Choroid plexus epithelial cell (primary cell): ENCODE measurements around the gene THAP4.

Experiments used
- DNase-seq: peaks from one replicate; pipeline ENCODE4 v3.0.0-alpha.2; 2010; ENCODE audit warnings: low read depth
- H3K4me3 ChIP-seq: 2 replicates; pipeline ENCODE4 v1.5.1; 2011; ENCODE audit warnings: low read depth, mild to moderate bottlenecking, control low read depth, low read length, moderate library complexity
- CTCF ChIP-seq: conservative IDR thresholded peaks from 2 replicates; pipeline ENCODE4 v1.5.1; 2011; ENCODE audit warnings: low read depth, mild to moderate bottlenecking, control low read depth, inconsistent platforms, low read length, moderate library complexity

THAP4 gene

GRCh38 chr2:241645915-241646645 is 9.1 kb upstream of the THAP4 start:
- no peak for DNase-seq
- TF ChIP-seq CTCF: no peak
- no peak overlapping the region for H3K4me3 ChIP-seq

- no peak for DNase-seq
- no peak for TF ChIP-seq CTCF
- no peak overlapping the region for H3K4me3 ChIP-seq
These were observed 8.3 kb upstream of the THAP4 start for GRCh38 chr2:241645056-241645914.

GRCh38 chr2:241641631-241642030 is 4.7 kb upstream of the THAP4 start:
- no peak overlapping the region for H3K4me3 ChIP-seq
- DNase-seq: no peak
- no peak for TF ChIP-seq CTCF

- TF ChIP-seq CTCF: no peak
- no peak overlapping the region for H3K4me3 ChIP-seq
- no peak for DNase-seq
These were observed 3.3 kb upstream of the THAP4 start for GRCh38 chr2:241640165-241640795.

- TF ChIP-seq CTCF: no peak
- H3K4me3 ChIP-seq: no peak overlapping the region
- no peak for DNase-seq
These were observed 2.4 kb upstream of the THAP4 start for GRCh38 chr2:241639385-241639784.

- TF ChIP-seq CTCF: no peak
- H3K4me3 ChIP-seq: peak overlapping the region; percentile 9
- DNase-seq: no peak
These were observed 2.0 kb upstream of the THAP4 start for GRCh38 chr2:241638940-241639339.
